HL-60/S4 (cell line): ENCODE results near the gene E2F2.

Source experiments
- in situ Hi-C: fragments of 300-500 bp; cut with MboI; formaldehyde crosslinking; loops from 2 replicates; pipeline ENCODE4 v1.14.3; 2022; ENCODE audit warnings: low sequenced_read_pairs

The E2F2 gene

DNA sequence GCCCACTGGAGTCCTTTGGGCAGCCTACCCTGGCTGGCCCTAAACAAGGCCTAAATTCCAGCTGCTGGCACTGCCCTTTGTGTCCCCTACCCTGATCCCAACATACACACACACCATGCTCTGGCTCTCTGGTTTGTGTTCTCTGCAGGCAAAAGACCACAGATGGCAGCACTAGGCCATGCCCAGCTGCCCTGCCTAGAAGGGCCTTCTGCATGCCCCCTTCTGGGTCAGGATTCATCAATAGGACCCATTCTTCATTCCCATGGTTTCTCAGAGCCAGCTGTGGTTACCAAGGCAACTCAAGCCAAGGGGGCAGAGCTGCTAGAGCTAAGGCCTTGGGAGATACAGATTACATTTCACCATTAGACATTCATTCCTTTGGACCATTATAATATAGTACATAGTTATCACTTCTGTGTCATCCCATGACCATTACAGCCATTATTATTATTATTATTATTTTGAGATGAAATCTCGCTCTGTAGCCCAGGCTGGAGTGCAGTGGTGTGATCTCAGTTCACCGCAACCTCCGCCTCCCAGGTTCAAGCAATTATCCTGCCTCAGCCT, 64.5 kb downstream of the E2F2 start:
- in situ Hi-C loops: no loop called here

DNA sequence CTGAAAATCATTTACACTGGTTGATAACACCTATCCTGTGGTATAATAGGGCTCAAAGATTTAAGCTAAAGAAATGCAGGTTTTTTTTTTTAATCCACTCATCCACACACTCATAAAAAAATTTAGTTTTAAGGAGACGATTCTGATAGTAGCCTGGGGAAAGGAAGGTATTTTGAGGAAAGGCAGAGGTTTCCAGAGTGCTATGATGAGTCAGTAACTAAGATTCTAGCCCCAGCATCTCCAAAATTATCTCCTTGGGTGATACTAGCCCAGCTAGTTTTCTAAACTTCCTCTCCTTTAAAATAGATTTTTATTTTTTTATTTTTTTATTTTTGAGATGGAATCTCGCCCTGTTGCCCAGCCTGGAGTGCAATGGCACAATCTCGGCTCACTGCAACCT, 67.7 kb downstream of the E2F2 start:
- in situ Hi-C loops: no loop called here

- in situ Hi-C loops: no loop called here
These were observed 68.3 kb downstream of the E2F2 start for GRCh38 chr1:23462766-23463165.

- in situ Hi-C loops: no loop called here
These were observed 70.0 kb downstream of the E2F2 start for GRCh38 chr1:23461050-23461449.

- in situ Hi-C loops: no loop called here
These were observed 70.5 kb downstream of the E2F2 start for GRCh38 chr1:23460519-23460918.

GRCh38 chr1:23459338-23459757, 71.7 kb downstream of the E2F2 start:
- in situ Hi-C loops: no loop called here
